ENCODE results near the gene SNUPN.
A peak's percentile ranks its signal among the peaks of the same experiment; 100 is the strongest.
"Not testable (repeated sequence)": the region's sequence is repeated elsewhere in the genome, so short reads cannot be mapped to it uniquely, and the experiment has no call there.

SNUPN gene

GRCh38 chr15:75639191-75639708 is 13.7 kb upstream of the SNUPN start:
- H3K36me3 ChIP-seq = peaks cover 0 to 3% (median 0%) of the 10 kb centered on the region in 3 donors
- TF ChIP-seq CTCF (IDR thresholded peaks at IDR 0.05) = no peak
- H3K4me3 ChIP-seq = peak overlapping the region; percentile 81 to 94
- peaks cover 0 to 41% (median 27%) of the 10 kb centered on the region in 4 donors for H3K4me1 ChIP-seq
- peak overlapping the region; percentile 90 to 96 for H3K27ac ChIP-seq
- H3K27me3 ChIP-seq = no peaks in the 10 kb centered on the region
- no peak for DNase-seq
- intact Hi-C loops (cut with DNase I; ENCODE audit: low total_unique reads) = no loop called here
- H3K9me3 ChIP-seq = no peaks in the 10 kb centered on the region

GRCh38 chr15:75637245-75638009 is 11.9 kb upstream of the SNUPN start:
- Histone ChIP-seq H3K4me3 (peak overlapping the region in 1 of 2 donors; percentile 94), H3K36me3 (peaks cover 0 to 3% (median 0%) of the 10 kb centered on the region in 3 donors), H3K27ac (peak overlapping the region; percentile 90 to 96), H3K4me1 (peaks cover 0 to 41% (median 27%) of the 10 kb centered on the region in 4 donors), H3K27me3 (no peaks in the 10 kb centered on the region), H3K9me3 (no peaks in the 10 kb centered on the region)
- no peak for TF ChIP-seq CTCF (IDR thresholded peaks at IDR 0.05)
- intact Hi-C loops (cut with DNase I; ENCODE audit: low total_unique reads) = no loop called here
- DNase-seq = no peak

- TF ChIP-seq CTCF (IDR thresholded peaks at IDR 0.05) = no peak
- Histone ChIP-seq H3K36me3 (peaks cover 0 to 3% (median 0%) of the 10 kb centered on the region in 3 donors), H3K9me3 (no peaks in the 10 kb centered on the region), H3K27ac (no peak overlapping the region), H3K27me3 (no peaks in the 10 kb centered on the region), H3K4me1 (peaks cover 0 to 41% (median 27%) of the 10 kb centered on the region in 4 donors), H3K4me3 (no peak overlapping the region)
- intact Hi-C loops (cut with DNase I; ENCODE audit: low total_unique reads) = no loop called here
- no peak for DNase-seq
Measured at GRCh38 chr15:75636026-75636425, 10.5 kb upstream of the SNUPN start.

GRCh38 chr15:75633922-75634321 is 8.4 kb upstream of the SNUPN start:
- H3K9me3 ChIP-seq; H3K27ac ChIP-seq; H3K36me3 ChIP-seq; intact Hi-C loops (cut with DNase I; ENCODE audit: low total_unique reads); H3K27me3 ChIP-seq; H3K4me3 ChIP-seq; DNase-seq: not testable (repeated sequence)
- peaks cover 0 to 31% (median 18%) of the 10 kb centered on the region in 4 donors for H3K4me1 ChIP-seq

- no peak for TF ChIP-seq CTCF (IDR thresholded peaks at IDR 0.05)
- Histone ChIP-seq H3K4me1 (peaks cover 0 to 11% (median 1%) of the 10 kb centered on the region in 4 donors), H3K36me3 (no peaks in the 10 kb centered on the region), H3K4me3 (no peak overlapping the region), H3K9me3 (no peaks in the 10 kb centered on the region), H3K27ac (no peak overlapping the region), H3K27me3 (no peaks in the 10 kb centered on the region)
- no peak for DNase-seq
- intact Hi-C loops (cut with DNase I; ENCODE audit: low total_unique reads) = no loop called here
Measured at GRCh38 chr15:75631935-75632334, 6.4 kb upstream of the SNUPN start.

- no peaks in the 10 kb centered on the region for H3K9me3 ChIP-seq
- H3K27ac ChIP-seq = peak overlapping the region in 1 of 2 donors; percentile 69
- TF ChIP-seq CTCF (IDR thresholded peaks at IDR 0.05) = no peak
- no peaks in the 10 kb centered on the region for H3K27me3 ChIP-seq
- H3K36me3 ChIP-seq = peaks cover 2 to 20% (median 9%) of the 10 kb centered on the region in 3 donors
- peaks cover 0 to 41% (median 24%) of the 10 kb centered on the region in 4 donors for H3K4me1 ChIP-seq
- no peak for DNase-seq
- intact Hi-C loops (cut with DNase I; ENCODE audit: low total_unique reads) = loop anchor here (10.0 kb wide), 1 partner anchor 108 kb away; no protein-coding TSS in a partner anchor
- no peak overlapping the region for H3K4me3 ChIP-seq
Measured at GRCh38 chr15:75622505-75622904, 3.0 kb downstream of the SNUPN start.

Data from tibial artery (tissue), 4 donors.